Activated CD4-positive, alpha-beta T cell treated with anti-CD3 and anti-CD28 coated beads for 36 hours (primary cell): ENCODE results near the gene SLCO3A1. TPM values are rescaled to one million over a fixed set of nuclear protein-coding genes. Genes with fewer than 3 reads are reported as not detected.

Experiments used
- ATAC-seq: fragments of 200-7000 bp; cut with Tn5 transposase; one replicate; pipeline ENCODE4 v1.10.0; 2021; ENCODE audit warnings: mild to moderate bottlenecking, moderate library complexity
- CTCF ChIA-PET: fragments of 350-600 bp; sonication (Branson Sonifier 250); formaldehyde crosslinking; loops from one replicate; lab custom pipeline; 2021; ENCODE audit warnings: antibody characterized with exemption; lab: Charles Lee
- POLR2A ChIA-PET: fragments of 350-600 bp; sonication (Branson Sonifier 250); formaldehyde crosslinking; loops from one replicate; lab custom pipeline; 2021; ENCODE audit warnings: antibody characterized with exemption, inconsistent platforms; lab: Charles Lee
- DNase-seq: peaks from one replicate; pipeline ENCODE4 v3.0.0-alpha.2; 2020
- H3K27ac Mint-ChIP-seq: one replicate; pipeline ENCODE4 v1.8.0; 2021; ENCODE audit warnings: mixed read lengths
- H3K27me3 Mint-ChIP-seq: one replicate; pipeline ENCODE4 v1.8.0; 2021; ENCODE audit warnings: mixed read lengths
- H3K36me3 Mint-ChIP-seq: one replicate; pipeline ENCODE4 v1.8.0; 2021; ENCODE audit warnings: low read depth, mixed read lengths
- H3K4me1 Mint-ChIP-seq: one replicate; pipeline ENCODE4 v1.8.0; 2021; ENCODE audit warnings: mixed read lengths
- H3K4me3 Mint-ChIP-seq: one replicate; pipeline ENCODE4 v1.8.0; 2021; ENCODE audit warnings: mild to moderate bottlenecking, moderate library complexity, mixed read lengths
- H3K9me3 Mint-ChIP-seq: one replicate; pipeline ENCODE4 v1.8.0; 2021; ENCODE audit warnings: low read depth, mixed read lengths
- intact Hi-C, 2 experiments: fragments of 100-400 bp; cut with DNase I in 1 of 2; cut with micrococcal nuclease in 1 of 2; formaldehyde crosslinking; loops; one replicate each; pipeline versions ENCODE4 v1.14.2 to v1.15.1; 2022 to 2024; cut with DNase I, micrococcal nuclease
- total RNA-seq, 2 experiments: library from RNA; stranded (reverse); gene quantifications; one replicate each; pipeline ENCODE4 v1.2.3, GENCODE V29; 2021

The SLCO3A1 gene
- total RNA-seq, 2 experiments from 2014 or later, result 5.6 to 5.8 TPM

DNA sequence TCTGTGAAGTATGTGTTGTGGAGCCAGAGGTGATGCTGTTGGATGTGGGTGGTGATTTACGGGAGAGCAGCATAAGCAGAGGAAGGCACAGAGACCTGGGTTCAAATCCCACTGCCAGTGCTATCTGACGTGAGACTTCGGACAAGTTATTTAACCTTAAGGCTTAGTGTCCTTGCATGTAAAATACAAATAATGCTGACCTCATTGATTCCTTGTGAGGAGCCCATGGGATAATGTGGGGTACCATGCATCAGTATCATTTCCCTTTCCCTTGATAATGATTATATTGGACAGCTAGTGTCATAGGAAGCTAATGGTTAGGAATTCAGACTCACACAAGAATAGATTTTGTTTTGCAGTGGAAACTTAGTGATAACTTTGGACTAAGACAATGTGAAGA lies 141.6 kb downstream of the SLCO3A1 start:
- ATAC-seq (no peak), DNase-seq (no peak)
- Mint-ChIP-seq H3K4me1 (peaks cover 19% of the 10 kb centered on the region), H3K27me3 (no peaks in the 10 kb centered on the region), H3K4me3 (no peak overlapping the region), H3K9me3 (no peaks in the 10 kb centered on the region), H3K27ac (no peak overlapping the region), H3K36me3 (no peaks in the 10 kb centered on the region)
- ChIA-PET POLR2A (no interaction called here), CTCF (interaction anchor here (2.6 kb wide), 1 partner anchor 84 kb away, joined by 7 read pairs; no protein-coding TSS in a partner anchor)
- intact Hi-C loops, result no loop called here

DNA sequence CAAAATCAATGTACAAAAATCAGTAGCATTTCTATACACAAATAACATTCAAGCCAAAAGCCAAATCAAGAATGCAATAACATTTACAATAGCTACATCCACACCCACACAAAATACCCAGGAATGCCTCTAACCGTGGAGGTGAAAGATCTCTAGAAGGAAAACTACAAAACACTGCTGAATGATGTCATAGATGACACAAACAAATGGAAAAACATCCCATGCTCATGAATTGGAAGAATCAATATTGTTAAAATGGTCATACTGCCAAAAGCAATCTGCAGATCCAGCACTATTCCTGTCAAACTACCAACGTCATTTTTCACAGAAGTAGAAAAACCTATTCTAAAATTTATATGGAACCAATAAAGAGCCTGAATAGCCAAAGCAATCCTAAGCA lies 143.7 kb downstream of the SLCO3A1 start:
- POLR2A ChIA-PET, result no interaction called here

DNA sequence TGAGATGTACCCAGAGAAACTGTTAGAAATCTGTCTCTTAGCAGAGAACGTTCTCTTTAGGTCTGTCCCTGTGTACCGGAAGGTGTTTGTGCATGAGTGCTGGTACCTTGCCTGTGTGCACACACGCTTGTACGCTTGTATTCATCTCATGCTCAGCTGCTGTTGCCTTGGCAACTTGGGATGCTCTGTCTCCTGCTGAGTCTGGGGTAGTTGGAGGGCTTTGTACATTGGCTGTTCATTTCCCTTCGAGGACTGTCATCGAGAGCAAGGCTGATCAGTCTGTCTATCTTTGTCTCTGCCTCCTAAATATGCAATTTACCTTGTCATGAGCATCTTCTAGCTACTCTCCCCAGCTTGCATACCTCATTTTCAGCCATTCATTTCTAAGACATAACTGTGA lies 147.2 kb downstream of the SLCO3A1 start:
- no peaks in the 10 kb centered on the region for H3K27me3 Mint-ChIP-seq
- no peak overlapping the region for H3K4me3 Mint-ChIP-seq
- H3K27ac Mint-ChIP-seq, result no peak overlapping the region
- no peak for DNase-seq
- H3K4me1 Mint-ChIP-seq, result peaks cover 12% of the 10 kb centered on the region
- ChIA-PET POLR2A (no interaction called here), CTCF (interaction anchor here (0.5 to 1.5 kb wide), 2 partner anchors 9 to 697 kb away, joined by 3 to 4 read pairs; no protein-coding TSS in a partner anchor)
- no peaks in the 10 kb centered on the region for H3K36me3 Mint-ChIP-seq
- intact Hi-C loops, result no loop called here
- ATAC-seq, result no peak
- no peaks in the 10 kb centered on the region for H3K9me3 Mint-ChIP-seq

More for the DNA sequence above, 143.7 kb downstream of the SLCO3A1 start:
- intact Hi-C loops, result no loop called here
- Mint-ChIP-seq H3K9me3 (no peaks in the 10 kb centered on the region), H3K27me3 (no peaks in the 10 kb centered on the region), H3K4me1 (peaks cover 13% of the 10 kb centered on the region), H3K27ac (no peak overlapping the region), H3K36me3 (no peaks in the 10 kb centered on the region), H3K4me3 (no peak overlapping the region)
- CTCF ChIA-PET, result interaction anchor here (0.7 to 1.6 kb wide), 3 partner anchors 15 to 811 kb away, joined by 3 to 4 read pairs (median 4); no protein-coding TSS in a partner anchor
- ATAC-seq, result no peak
- no peak for DNase-seq

DNA sequence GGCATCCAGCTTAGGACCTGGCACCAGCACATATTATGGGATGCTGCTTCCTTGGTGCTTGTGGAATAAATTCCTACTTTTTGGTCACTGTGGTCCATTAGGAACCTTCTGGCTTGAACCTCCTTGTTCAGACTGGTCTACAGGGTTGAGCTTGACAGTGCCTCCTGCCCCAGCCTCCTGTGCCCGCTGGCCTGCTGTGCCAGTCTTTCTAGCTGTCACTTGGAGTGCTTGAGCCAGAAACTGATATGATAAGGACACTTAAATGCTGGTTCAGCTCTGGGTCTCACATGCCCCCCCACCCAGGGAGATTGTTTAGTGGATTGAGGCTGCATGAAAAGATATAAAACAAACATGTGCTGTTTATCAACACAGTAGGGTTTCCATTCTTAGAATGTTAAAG lies 147.8 kb downstream of the SLCO3A1 start:
- Mint-ChIP-seq H3K9me3 (no peaks in the 10 kb centered on the region), H3K27me3 (no peaks in the 10 kb centered on the region), H3K4me1 (peaks cover 13% of the 10 kb centered on the region), H3K27ac (no peak overlapping the region), H3K4me3 (no peak overlapping the region), H3K36me3 (no peaks in the 10 kb centered on the region)
- CTCF ChIA-PET, result no interaction called here
- ATAC-seq (no peak), DNase-seq (no peak)
- intact Hi-C loops, result no loop called here
- POLR2A ChIA-PET, result no interaction called here

DNA sequence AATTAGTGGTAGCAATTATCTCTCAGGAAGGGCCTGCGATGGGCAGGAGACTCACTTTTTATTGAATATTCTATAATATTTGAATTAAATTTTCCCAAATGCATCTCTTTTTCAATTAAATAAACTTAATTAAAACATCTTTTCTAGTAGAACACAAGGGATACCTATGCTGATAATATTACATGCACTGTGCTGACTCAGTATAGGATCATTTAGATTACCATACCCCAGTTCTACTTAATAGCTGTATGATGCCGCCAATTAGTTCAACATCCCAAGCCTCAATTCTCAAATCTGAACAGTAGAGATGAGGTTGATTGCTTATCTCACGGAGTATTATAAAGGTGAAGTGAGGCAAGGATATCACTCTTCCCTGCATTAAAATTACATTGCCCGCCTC lies 149.2 kb downstream of the SLCO3A1 start:
- ATAC-seq (no peak), DNase-seq (no peak)
- CTCF ChIA-PET, result no interaction called here
- Mint-ChIP-seq H3K9me3 (no peaks in the 10 kb centered on the region), H3K27me3 (no peaks in the 10 kb centered on the region), H3K4me3 (no peak overlapping the region), H3K36me3 (no peaks in the 10 kb centered on the region), H3K27ac (no peak overlapping the region), H3K4me1 (peaks cover 24% of the 10 kb centered on the region)
- intact Hi-C loops, result no loop called here
- POLR2A ChIA-PET, result no interaction called here

DNA sequence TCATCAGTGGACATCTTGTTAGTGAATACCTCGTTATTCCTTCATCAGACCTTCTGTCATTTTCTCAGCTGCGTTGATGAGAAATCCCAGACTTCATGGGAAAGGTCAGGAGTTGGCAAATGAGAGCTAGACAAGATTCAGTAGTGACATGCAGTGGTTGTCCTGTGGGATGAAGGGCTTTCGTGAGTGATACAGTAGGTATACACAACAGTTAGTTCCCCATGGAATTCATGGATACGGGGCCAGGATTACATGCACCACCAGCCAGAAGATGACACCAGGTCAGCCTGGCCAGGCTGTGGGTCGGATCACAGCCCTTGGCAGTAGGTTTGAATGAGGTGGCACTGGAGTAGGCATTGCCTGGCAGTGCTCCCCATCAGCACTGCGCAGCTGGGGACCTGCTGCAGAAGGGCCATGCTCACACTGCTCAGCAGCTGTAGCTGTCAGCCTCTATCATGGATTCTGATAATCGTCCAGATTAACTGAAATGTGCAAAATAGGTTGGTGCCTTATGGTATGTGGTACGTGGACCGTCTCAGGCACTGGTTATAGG lies 150.1 kb downstream of the SLCO3A1 start:
- H3K4me3 Mint-ChIP-seq, result no peak overlapping the region
- intact Hi-C loops, result no loop called here
- H3K27me3 Mint-ChIP-seq, result no peaks in the 10 kb centered on the region
- DNase-seq (no peak), ATAC-seq (no peak)
- H3K4me1 Mint-ChIP-seq, result peaks cover 30% of the 10 kb centered on the region
- H3K9me3 Mint-ChIP-seq, result no peaks in the 10 kb centered on the region
- H3K27ac Mint-ChIP-seq, result no peak overlapping the region
- H3K36me3 Mint-ChIP-seq, result no peaks in the 10 kb centered on the region
- CTCF ChIA-PET, result interaction anchor here (1.0 kb wide), 1 partner anchor 149 kb away, joined by 3 read pairs; no protein-coding TSS in a partner anchor
- POLR2A ChIA-PET, result no interaction called here

DNA sequence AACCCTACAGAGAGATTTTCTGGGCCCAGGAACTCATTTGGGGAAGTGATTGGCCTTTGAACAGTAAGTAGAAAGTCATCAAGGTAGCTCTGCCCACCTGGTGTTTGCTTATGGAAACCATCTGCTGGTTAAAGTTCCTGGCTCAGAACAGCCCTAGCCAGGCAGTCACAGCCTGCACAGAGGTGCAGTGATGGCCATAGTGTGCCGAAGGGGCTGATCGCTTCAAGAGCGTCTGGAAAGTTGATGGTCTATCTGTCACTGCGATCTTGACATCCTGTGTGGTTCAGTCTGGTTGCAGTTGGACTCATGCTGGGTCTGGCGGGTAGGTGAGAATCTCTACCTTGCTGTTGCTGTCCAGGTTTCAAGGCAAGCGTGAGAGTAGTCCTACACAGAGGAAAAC lies 151.6 kb downstream of the SLCO3A1 start:
- no peak for ATAC-seq
- CTCF ChIA-PET, result interaction anchor here (0.7 kb wide), 1 partner anchor 451 kb away, joined by 3 read pairs; no protein-coding TSS in a partner anchor

DNA sequence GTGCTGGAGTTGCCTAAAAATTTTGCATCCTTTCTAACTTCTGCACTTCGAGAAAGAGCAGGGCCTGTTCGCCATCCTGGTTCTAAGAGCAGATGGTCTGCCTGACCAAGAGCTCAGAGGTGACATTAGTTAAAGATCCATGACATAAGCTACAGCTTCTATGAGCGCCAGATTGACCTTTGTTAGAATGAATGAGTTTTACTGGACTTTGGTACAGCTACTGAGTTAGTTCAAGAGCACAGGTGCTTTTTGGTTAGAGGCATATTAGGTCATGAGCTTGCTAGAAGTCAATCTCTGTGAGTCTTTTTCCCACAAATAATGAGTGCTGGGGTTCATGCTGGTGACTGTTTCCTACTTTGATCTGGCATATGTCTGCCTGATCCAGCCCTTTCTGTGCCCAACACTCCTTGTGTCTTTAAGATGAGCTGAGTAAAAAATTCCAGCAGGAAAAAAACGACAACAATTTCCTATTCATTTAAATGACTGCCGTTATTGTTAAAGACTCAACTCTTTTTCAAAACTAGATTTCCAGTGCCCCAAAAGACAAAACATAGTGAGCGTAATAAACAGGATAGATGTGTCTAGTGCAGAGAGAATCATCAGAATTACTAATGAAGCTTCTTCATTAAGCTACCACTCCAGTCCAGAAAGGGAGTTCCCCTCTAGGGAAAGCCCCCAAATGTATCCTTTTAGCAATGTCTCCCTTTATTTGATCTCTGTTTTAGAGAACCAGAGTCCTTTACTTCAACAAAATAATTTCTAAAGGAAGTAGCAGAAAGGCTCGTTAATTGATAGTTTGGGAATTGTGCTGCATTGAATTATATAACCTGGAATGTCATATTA lies 152.9 kb downstream of the SLCO3A1 start:
- Mint-ChIP-seq H3K27ac (no peak overlapping the region), H3K9me3 (no peaks in the 10 kb centered on the region), H3K27me3 (no peaks in the 10 kb centered on the region), H3K36me3 (no peaks in the 10 kb centered on the region), H3K4me1 (peaks cover 54% of the 10 kb centered on the region), H3K4me3 (no peak overlapping the region)
- POLR2A ChIA-PET, result no interaction called here
- CTCF ChIA-PET, result no interaction called here
- no peak for DNase-seq
- ATAC-seq, result no peak
- intact Hi-C loops, result no loop called here

More for the DNA sequence above, 151.6 kb downstream of the SLCO3A1 start:
- POLR2A ChIA-PET, result no interaction called here
- no peak for DNase-seq
- Mint-ChIP-seq H3K27me3 (no peaks in the 10 kb centered on the region), H3K36me3 (no peaks in the 10 kb centered on the region), H3K9me3 (no peaks in the 10 kb centered on the region), H3K4me1 (peaks cover 44% of the 10 kb centered on the region), H3K4me3 (no peak overlapping the region), H3K27ac (no peak overlapping the region)
- intact Hi-C loops, result no loop called here

DNA sequence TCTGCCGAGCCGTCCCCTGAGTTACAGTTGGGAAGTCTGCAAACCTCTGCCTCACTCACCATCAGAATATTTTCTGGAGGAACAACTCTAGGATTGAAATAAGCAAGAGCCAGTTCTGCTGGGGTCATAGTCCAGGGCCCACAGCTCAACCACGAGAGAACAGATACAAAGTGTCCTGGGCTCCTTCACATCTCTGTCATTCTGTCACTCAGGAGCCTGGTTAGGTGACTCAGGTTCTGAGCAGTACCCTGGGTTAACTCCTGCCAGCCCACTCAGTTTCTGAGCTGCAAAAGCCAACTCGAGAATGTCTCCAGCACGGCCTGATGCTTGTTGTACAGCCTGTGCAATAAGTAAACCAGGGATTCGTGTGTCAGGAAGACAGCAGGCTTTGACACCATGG lies 155.7 kb downstream of the SLCO3A1 start:
- Mint-ChIP-seq H3K27me3 (no peaks in the 10 kb centered on the region), H3K27ac (no peak overlapping the region), H3K36me3 (no peaks in the 10 kb centered on the region), H3K4me1 (peaks cover 71% of the 10 kb centered on the region), H3K4me3 (no peak overlapping the region), H3K9me3 (no peaks in the 10 kb centered on the region)
- peak; percentile 50 for DNase-seq
- CTCF ChIA-PET, result interaction anchor here (0.7 to 1.2 kb wide), 2 partner anchors 9 to 180 kb away, joined by 3 read pairs; no protein-coding TSS in a partner anchor
- POLR2A ChIA-PET, result interaction anchor here (0.5 kb wide), 1 partner anchor 60 kb away, joined by 3 read pairs; no protein-coding TSS in a partner anchor
- ATAC-seq, result peak; percentile 57
- intact Hi-C loops, result no loop called here

DNA sequence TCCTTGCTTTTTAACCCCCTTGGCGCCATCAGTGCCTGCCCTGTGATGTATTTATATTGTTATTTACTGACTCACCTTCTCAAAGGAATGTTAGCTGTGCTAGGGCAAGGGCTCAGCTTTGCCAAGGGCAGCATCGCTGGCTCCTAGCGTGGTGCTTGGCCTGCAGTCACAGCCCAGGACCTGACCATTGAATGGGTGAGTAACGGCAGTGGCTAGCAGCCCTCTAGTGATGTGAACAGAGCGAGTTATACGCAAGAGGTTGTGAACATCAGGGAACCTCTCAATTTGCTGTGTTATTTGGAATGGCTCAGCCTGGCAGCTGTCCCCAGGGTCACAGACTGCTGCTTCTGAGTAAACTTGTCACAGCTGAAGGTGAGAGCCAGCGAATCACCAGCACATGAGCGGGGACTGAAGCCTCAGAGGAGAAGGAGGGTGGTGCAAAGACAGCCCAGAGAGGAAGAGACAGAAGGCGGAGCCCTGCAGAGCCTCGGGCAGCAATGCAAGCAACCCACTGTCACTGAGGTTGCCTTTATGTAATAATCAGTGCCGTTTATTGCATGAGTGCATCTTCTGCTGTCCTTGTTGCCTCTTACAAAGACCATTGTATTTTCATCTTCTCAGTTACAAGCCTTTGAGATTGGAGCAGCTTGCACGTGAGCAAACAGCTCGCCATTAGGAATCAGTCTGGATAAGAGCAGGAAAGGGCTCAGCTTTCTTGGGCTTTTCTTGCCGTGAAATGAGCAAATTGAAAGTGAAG lies 158.3 kb downstream of the SLCO3A1 start:
- peak overlapping the region; percentile 53 for H3K4me3 Mint-ChIP-seq
- H3K36me3 Mint-ChIP-seq, result no peaks in the 10 kb centered on the region
- peak overlapping the region; percentile 73 for H3K27ac Mint-ChIP-seq
- ChIA-PET CTCF (interaction anchor here (0.7 to 1.3 kb wide), 3 partner anchors 117 to 306 kb away, joined by 3 to 4 read pairs (median 4); no protein-coding TSS in a partner anchor), POLR2A (interaction anchor here (0.6 to 0.7 kb wide), 2 partner anchors 794 to 832 kb away, joined by 3 to 6 read pairs; no protein-coding TSS in a partner anchor)
- H3K27me3 Mint-ChIP-seq, result no peaks in the 10 kb centered on the region
- H3K4me1 Mint-ChIP-seq, result peaks cover 73% of the 10 kb centered on the region
- H3K9me3 Mint-ChIP-seq, result no peaks in the 10 kb centered on the region
- DNase-seq, result peak; percentile 69
- intact Hi-C loops, result loop anchor here (1.0 to 5.0 kb wide), 4 partner anchors 56 to 154 kb away; no protein-coding TSS in a partner anchor
- peak; percentile 88 for ATAC-seq

DNA sequence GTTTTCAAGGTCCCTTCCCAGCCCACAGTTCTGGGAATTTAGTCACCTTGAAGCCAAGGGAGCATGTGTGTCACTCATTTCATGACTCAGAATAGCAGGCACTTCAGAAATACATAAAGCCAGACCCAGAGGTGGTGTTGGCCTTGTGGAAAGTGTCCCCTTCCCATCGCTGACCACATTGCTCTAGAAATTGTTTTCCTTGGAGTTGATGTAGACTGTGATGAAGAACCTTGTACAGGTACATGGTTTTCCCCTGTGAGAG lies 158.8 kb downstream of the SLCO3A1 start:
- Mint-ChIP-seq H3K36me3 (no peaks in the 10 kb centered on the region), H3K4me1 (peaks cover 69% of the 10 kb centered on the region), H3K27ac (peak overlapping the region; percentile 73), H3K27me3 (no peaks in the 10 kb centered on the region), H3K9me3 (no peaks in the 10 kb centered on the region), H3K4me3 (peak overlapping the region; percentile 53)
- intact Hi-C loops, result loop anchor here (1.0 to 5.0 kb wide), 4 partner anchors 55 to 155 kb away; no protein-coding TSS in a partner anchor
- CTCF ChIA-PET, result interaction anchor here (0.7 kb wide), 1 partner anchor 118 kb away, joined by 3 read pairs; no protein-coding TSS in a partner anchor
- peak; percentile 54 for DNase-seq
- peak; percentile 71 for ATAC-seq
- POLR2A ChIA-PET, result interaction anchor here (0.6 to 0.7 kb wide), 2 partner anchors 793 to 832 kb away, joined by 3 to 6 read pairs; no protein-coding TSS in a partner anchor
